Keratinocyte (primary cell): ENCODE results near the gene DCST2. TPM values are rescaled to one million over a fixed set of nuclear protein-coding genes. Genes with fewer than 3 reads are reported as not detected.

Source experiments
- DNase-seq: peaks from one replicate; pipeline ENCODE4 v3.0.0-alpha.2; 2011; ENCODE audit warnings: low read depth, missing footprints, low spot score
- FAIRE-seq: peaks from 2 replicates; lab custom pipeline; 2011; peaks lifted over from hg19 to GRCh38; lab: Jason Lieb, UNC
- H2AFZ ChIP-seq: 2 replicates; pipeline ENCODE4 v1.6.0; 2012; ENCODE audit warnings: low read length, control low read depth, inconsistent platforms; ENCODE audit not compliant: control insufficient read depth
- H3K27ac ChIP-seq: 2 replicates; pipeline ENCODE4 v1.5.1; 2011; ENCODE audit warnings: low read length; ENCODE audit not compliant: control insufficient read depth, insufficient read depth
- H3K27me3 ChIP-seq: 3 replicates; pipeline ENCODE4 v1.6.0; 2011; ENCODE audit warnings: low read length; ENCODE audit not compliant: control insufficient read depth, insufficient read depth; ENCODE audit errors: extremely low read depth
- H3K36me3 ChIP-seq, 2 experiments: 2 replicates in 1 of 2; 3 replicates in 1 of 2; pipeline ENCODE4 v1.5.1; 2011; ENCODE audit warnings: low read length in 2 of 2, mild to moderate bottlenecking in 1 of 2; ENCODE audit not compliant: control insufficient read depth in 2 of 2, insufficient read depth in 2 of 2; ENCODE audit errors: extremely low read depth in 1 of 2
- H3K4me1 ChIP-seq: 3 replicates; pipeline ENCODE4 v1.5.1; 2011; ENCODE audit warnings: low read length; ENCODE audit not compliant: control insufficient read depth, insufficient read depth; ENCODE audit errors: extremely low read depth
- H3K4me2 ChIP-seq: 3 replicates; pipeline ENCODE4 v1.6.0; 2011; ENCODE audit warnings: low read depth, low read length; ENCODE audit not compliant: control insufficient read depth, insufficient read depth; ENCODE audit errors: extremely low read depth
- H3K4me3 ChIP-seq, 3 experiments: fragments of 200-600 bp in 1 of 3; sonication (generic) in 1 of 3; 2 replicates in 2 of 3; 3 replicates in 1 of 3; pipeline ENCODE4 v1.5.1; 2011 to 2016; ENCODE audit warnings: low read length in 3 of 3, mild to moderate bottlenecking in 3 of 3, control low read depth in 2 of 3, inconsistent platforms in 1 of 3, low read depth in 1 of 3, mixed read lengths in 1 of 3, mixed run types in 1 of 3, moderate library complexity in 1 of 3; ENCODE audit not compliant: control insufficient read depth in 2 of 3, insufficient read depth in 2 of 3; ENCODE audit errors: extremely low read depth in 1 of 3
- H3K79me2 ChIP-seq: 2 replicates; pipeline ENCODE4 v1.6.0; 2012; ENCODE audit warnings: low read length; ENCODE audit not compliant: control insufficient read depth, insufficient read depth
- H3K9ac ChIP-seq: 3 replicates; pipeline ENCODE4 v1.6.0; 2011; ENCODE audit warnings: low read length; ENCODE audit not compliant: control insufficient read depth, insufficient read depth; ENCODE audit errors: extremely low read depth
- H3K9me1 ChIP-seq: 3 replicates; pipeline ENCODE4 v1.6.0; 2011; ENCODE audit warnings: low read length; ENCODE audit not compliant: control insufficient read depth, insufficient read depth; ENCODE audit errors: extremely low read depth
- H3K9me3 ChIP-seq: 2 replicates; pipeline ENCODE4 v1.5.1; 2012; ENCODE audit warnings: low read depth, low read length; ENCODE audit not compliant: control insufficient read depth
- H4K20me1 ChIP-seq: 3 replicates; pipeline ENCODE4 v1.6.0; 2011; ENCODE audit warnings: low read length; ENCODE audit not compliant: control insufficient read depth, insufficient read depth; ENCODE audit errors: extremely low read depth
- CTCF ChIP-seq, 3 experiments: IDR thresholded peaks in 1 of 3; conservative IDR thresholded peaks in 1 of 3; optimal IDR thresholded peaks in 1 of 3; 2 replicates in 2 of 3; 3 replicates in 1 of 3; pipeline versions ENCODE3 to v1.5.1; 2011; ENCODE audit warnings: low read length in 3 of 3, mild to moderate bottlenecking in 3 of 3, moderate library complexity in 2 of 3, control low read depth in 1 of 3, inconsistent platforms in 1 of 3; ENCODE audit not compliant: insufficient read depth in 2 of 3; ENCODE audit errors: extremely low read depth in 1 of 3
- EZH2 ChIP-seq: IDR thresholded peaks from one replicate; pipeline ENCODE4 v1.6.1; 2012; ENCODE audit warnings: inconsistent platforms, mild to moderate bottlenecking, low read length, moderate library complexity
- dilution Hi-C: fragments of 300-500 bp; cut with MboI; formaldehyde crosslinking; loops from one replicate; pipeline ENCODE4 v1.7.0; 2020; ENCODE audit warnings: low sequenced_read_pairs; ENCODE audit not compliant: extremely low pct_ligation_motif_present
- polyA plus RNA-seq, 5 experiments: library from polyadenylated mRNA; depleted of rRNA in 3 of 5; stranded (reverse) in 3 of 5; stranded (forward) in 1 of 5; unstranded in 1 of 5; fragments of >200 nt; gene quantifications; 1 replicate in 1 of 5; 2 replicates in 3 of 5; 3 replicates in 1 of 5; pipeline versions ENCODE4 v1.2.1 to v1.2.3, GENCODE V29; 2011 to 2012; ENCODE audit warnings: missing spikeins in 2 of 5, low read depth in 1 of 5, low replicate concordance in 1 of 5

Gene DCST2
- polyA plus RNA-seq, 1 donor (not counting 4 experiments of a cell fraction or from before 2014, with no cell fraction given), result 0.14 TPM

GRCh38 chr1:155024315-155024714 is 9.3 kb downstream of the DCST2 start:
- H3K36me3 ChIP-seq, result no peaks in the 10 kb centered on the region
- DNase-seq, result no peak
- no peak for FAIRE-seq
- H3K27me3 ChIP-seq, result no peaks in the 10 kb centered on the region
- no peak overlapping the region for H3K27ac ChIP-seq
- H3K4me1 ChIP-seq, result peaks cover 22% of the 10 kb centered on the region
- no peak overlapping the region for H2AFZ ChIP-seq
- no peak overlapping the region for H3K4me2 ChIP-seq
- dilution Hi-C loops, result no loop called here
- no peak for TF ChIP-seq CTCF (optimal IDR thresholded peaks at IDR 0.05 in 1 of 3, IDR thresholded peaks at IDR 0.05 in 1 of 3, conservative IDR thresholded peaks at IDR 0.05 in 1 of 3; ENCODE audit: extremely low read depth in 1 of 3, insufficient read depth in 2 of 3, low read length in 3 of 3)
- no peak for TF ChIP-seq EZH2
- no peak overlapping the region for H3K4me3 ChIP-seq
- no peaks in the 10 kb centered on the region for H3K9me3 ChIP-seq
- no peaks in the 10 kb centered on the region for H3K9me1 ChIP-seq
- no peaks in the 10 kb centered on the region for H4K20me1 ChIP-seq
- no peaks in the 10 kb centered on the region for H3K79me2 ChIP-seq
- no peak overlapping the region for H3K9ac ChIP-seq

GRCh38 chr1:155023627-155024026 is 10.0 kb downstream of the DCST2 start:
- no peak overlapping the region for H3K9ac ChIP-seq
- H3K36me3 ChIP-seq, result peaks cover 3% of the 10 kb centered on the region in 2 experiments
- peaks cover 22% of the 10 kb centered on the region for H3K4me1 ChIP-seq
- no peak overlapping the region for H2AFZ ChIP-seq
- DNase-seq, result no peak
- H3K4me2 ChIP-seq, result no peak overlapping the region
- H3K9me3 ChIP-seq, result no peaks in the 10 kb centered on the region
- no peaks in the 10 kb centered on the region for H3K27me3 ChIP-seq
- no peak overlapping the region for H3K27ac ChIP-seq
- dilution Hi-C loops, result no loop called here
- no peak overlapping the region for H3K4me3 ChIP-seq
- no peak for TF ChIP-seq EZH2
- TF ChIP-seq CTCF (optimal IDR thresholded peaks at IDR 0.05 in 1 of 3, IDR thresholded peaks at IDR 0.05 in 1 of 3, conservative IDR thresholded peaks at IDR 0.05 in 1 of 3; ENCODE audit: extremely low read depth in 1 of 3, insufficient read depth in 2 of 3, low read length in 3 of 3), result no peak
- no peaks in the 10 kb centered on the region for H3K79me2 ChIP-seq
- FAIRE-seq, result no peak
- no peaks in the 10 kb centered on the region for H3K9me1 ChIP-seq
- H4K20me1 ChIP-seq, result no peaks in the 10 kb centered on the region
